Upper lobe of left lung (tissue), 6 donors: ENCODE data around the gene DPCD. TPM values are rescaled to one million over a fixed set of nuclear protein-coding genes. Genes with fewer than 3 reads are reported as not detected.

ENCODE experiments used
- ATAC-seq, 2 donors: fragments of 200-7000 bp; cut with Tn5 transposase; one replicate each; pipeline ENCODE4 v1.9.1; 2022; ENCODE audit warnings: mild to moderate bottlenecking in 2 of 2, moderate library complexity in 2 of 2; ENCODE audit not compliant: low FRiP score in 2 of 2
- DNase-seq, 2 donors: peaks; one replicate each; pipeline ENCODE4 v3.0.0-alpha.2; 2019 to 2020
- H3K27ac ChIP-seq, 4 donors: fragments of 200-600 bp; sonication (generic); one replicate each; pipeline ENCODE4 v1.5.1; 2016 to 2019
- H3K27me3 ChIP-seq, 4 donors: fragments of 200-600 bp; sonication (generic); one replicate each; pipeline ENCODE4 v1.5.1; 2017 to 2019
- H3K36me3 ChIP-seq, 4 donors: fragments of 200-600 bp; sonication (generic); one replicate each; pipeline ENCODE4 v1.5.1; 2016 to 2019
- H3K4me1 ChIP-seq, 4 donors: fragments of 200-600 bp; sonication (generic); one replicate each; pipeline ENCODE4 v1.5.1; 2018 to 2019
- H3K4me3 ChIP-seq, 4 donors: fragments of 200-600 bp; sonication (generic); one replicate each; pipeline ENCODE4 v1.5.1; 2017 to 2019; ENCODE audit warnings: mild to moderate bottlenecking in 2 of 4, moderate library complexity in 1 of 4
- H3K9me3 ChIP-seq, 4 donors: fragments of 200-600 bp; sonication (generic); one replicate each; pipeline ENCODE4 v1.5.1; 2018 to 2019
- CTCF ChIP-seq, 6 experiments: fragments of 450-650 bp in 4 of 6; fragments of 200-600 bp in 2 of 6; sonication (generic) in 2 of 6; IDR thresholded peaks; one replicate each; pipeline ENCODE4 v1.5.1; 2016 to 2019; ENCODE audit warnings: antibody characterized with exemption in 6 of 6
- EP300 ChIP-seq, 4 donors: sonication (generic); formaldehyde crosslinking; IDR thresholded peaks; one replicate each; pipeline ENCODE4 v1.5.1; 2017; ENCODE audit warnings: antibody characterized with exemption in 4 of 4, control low read depth in 2 of 4
- POLR2A ChIP-seq, 4 donors: fragments of 450-650 bp; IDR thresholded peaks; one replicate each; pipeline ENCODE4 v1.5.1; 2016 to 2017; ENCODE audit warnings: antibody characterized with exemption in 4 of 4, mild to moderate bottlenecking in 2 of 4
- POLR2AphosphoS5 ChIP-seq, 2 donors: sonication (generic); formaldehyde crosslinking; IDR thresholded peaks; one replicate each; pipeline ENCODE4 v1.5.1; 2017; ENCODE audit warnings: antibody characterized with exemption in 2 of 2
- WGBS, 2 donors: methylation state at CpG; one replicate each; pipeline ENCODE4 v1.1.5; 2017 to 2018; 5-methylcytosine and 5-hydroxymethylcytosine counted together
- total RNA-seq, 6 donors: library from RNA; depleted of rRNA in 4 of 6; stranded (reverse); fragments of >200 nt in 4 of 6; gene quantifications; one replicate each; pipeline versions ENCODE4 v1.1.0 to v1.2.1, GENCODE V29; 2016 to 2021
- donor health status: DM: no; HTN: no; CAD: no; lungs with moderate emphysema.
- donor health status: DM: no; HTN: yes; CAD: no; lungs with severe emphysema.

The DPCD gene
- total RNA-seq, 6 donors from 2014 or later = 3.7 to 36.2 (median 15.1) TPM

GRCh38 chr10:101651336-101651735, 63.2 kb downstream of the DPCD start:
- TF ChIP-seq POLR2AphosphoS5 (IDR thresholded peaks at IDR 0.05) (no peak), EP300 (IDR thresholded peaks at IDR 0.05) (no peak), CTCF (IDR thresholded peaks at IDR 0.05) (no peak)
- H3K4me1 ChIP-seq = no peaks in the 10 kb centered on the region
- peaks cover 0 to 76% (median 31%) of the 10 kb centered on the region in 4 donors for H3K36me3 ChIP-seq
- ATAC-seq (no peak), DNase-seq (no peak)
- 81 to 82% methylated on average over 5 of the region's 5 CpGs for WGBS, 2 donors
- H3K27me3 ChIP-seq = no peaks in the 10 kb centered on the region
- H3K4me3 ChIP-seq = no peak overlapping the region
- no peaks in the 10 kb centered on the region for H3K9me3 ChIP-seq
- no peak overlapping the region for H3K27ac ChIP-seq

- DNase-seq (no peak), ATAC-seq (no peak)
- H3K36me3 ChIP-seq = peaks cover 0 to 81% (median 38%) of the 10 kb centered on the region in 4 donors
- H3K4me3 ChIP-seq = no peak overlapping the region
- WGBS, 2 donors = 95% methylated on average over 8 of the region's 8 CpGs
- no peaks in the 10 kb centered on the region for H3K4me1 ChIP-seq
- no peaks in the 10 kb centered on the region for H3K9me3 ChIP-seq
- H3K27me3 ChIP-seq = no peaks in the 10 kb centered on the region
- no peak overlapping the region for H3K27ac ChIP-seq
- TF ChIP-seq POLR2A (IDR thresholded peaks at IDR 0.05) (no peak), EP300 (IDR thresholded peaks at IDR 0.05) (no peak), POLR2AphosphoS5 (IDR thresholded peaks at IDR 0.05) (no peak), CTCF (IDR thresholded peaks at IDR 0.05) (no peak)
Measured at GRCh38 chr10:101653536-101653935, 65.4 kb downstream of the DPCD start.

- 72 to 85% methylated on average over 6 of the region's 6 CpGs for WGBS, 2 donors
- H3K36me3 ChIP-seq = peaks cover 9 to 83% (median 50%) of the 10 kb centered on the region in 4 donors
- no peaks in the 10 kb centered on the region for H3K4me1 ChIP-seq
- no peak for DNase-seq
- TF ChIP-seq EP300 (IDR thresholded peaks at IDR 0.05) (no peak), CTCF (IDR thresholded peaks at IDR 0.05) (no peak), POLR2AphosphoS5 (IDR thresholded peaks at IDR 0.05) (no peak), POLR2A (IDR thresholded peaks at IDR 0.05) (no peak)
- H3K27ac ChIP-seq = no peak overlapping the region
- no peaks in the 10 kb centered on the region for H3K27me3 ChIP-seq
- no peaks in the 10 kb centered on the region for H3K9me3 ChIP-seq
- H3K4me3 ChIP-seq = no peak overlapping the region
- peak in 1 of 2 donors; percentile 92 for ATAC-seq
Measured at GRCh38 chr10:101655570-101655969, 67.4 kb downstream of the DPCD start.

GRCh38 chr10:101656890-101657289, 68.8 kb downstream of the DPCD start:
- H3K4me3 ChIP-seq = no peak overlapping the region
- 94 to 100% methylated on average over 2 of the region's 2 CpGs for WGBS, 2 donors
- peaks cover 9 to 84% (median 52%) of the 10 kb centered on the region in 4 donors for H3K36me3 ChIP-seq
- no peak overlapping the region for H3K27ac ChIP-seq
- H3K4me1 ChIP-seq = no peaks in the 10 kb centered on the region
- DNase-seq = no peak
- ATAC-seq = no peak
- no peaks in the 10 kb centered on the region for H3K27me3 ChIP-seq
- TF ChIP-seq CTCF (IDR thresholded peaks at IDR 0.05) (no peak), EP300 (IDR thresholded peaks at IDR 0.05) (no peak), POLR2A (IDR thresholded peaks at IDR 0.05) (no peak), POLR2AphosphoS5 (IDR thresholded peaks at IDR 0.05) (no peak)
- no peaks in the 10 kb centered on the region for H3K9me3 ChIP-seq

- Histone ChIP-seq H3K27ac (no peak overlapping the region), H3K36me3 (peaks cover 9 to 87% (median 50%) of the 10 kb centered on the region in 4 donors), H3K4me3 (no peak overlapping the region), H3K9me3 (no peaks in the 10 kb centered on the region), H3K27me3 (no peaks in the 10 kb centered on the region), H3K4me1 (no peaks in the 10 kb centered on the region)
- no peak for TF ChIP-seq CTCF (IDR thresholded peaks at IDR 0.05)
- no peak for TF ChIP-seq POLR2AphosphoS5 (IDR thresholded peaks at IDR 0.05)
- TF ChIP-seq POLR2A (IDR thresholded peaks at IDR 0.05) = no peak
- TF ChIP-seq EP300 (IDR thresholded peaks at IDR 0.05) = no peak
- WGBS, 2 donors = 91 to 100% methylated on average over 5 of the region's 5 CpGs
- ATAC-seq = no peak
- DNase-seq = peak in 1 of 2 donors; percentile 36
Measured at GRCh38 chr10:101658975-101659374, 70.9 kb downstream of the DPCD start.
